Heart left ventricle (tissue), 16 donors: ENCODE results near the gene BAX. TPM values are rescaled to one million over a fixed set of nuclear protein-coding genes. Genes with fewer than 3 reads are reported as not detected.

Experiments used
- ATAC-seq, 4 donors: fragments of 200-7000 bp; cut with Tn5 transposase; one replicate each; pipeline ENCODE4 v1.9.1; 2020 to 2022; ENCODE audit warnings: moderate library complexity in 4 of 4, mild to moderate bottlenecking in 3 of 4, moderate number of reproducible peaks in 1 of 4
- DNase-seq, 5 donors: peaks; one replicate each; pipeline ENCODE4 v3.0.0-alpha.2; 2020
- H3K27ac ChIP-seq, 12 donors: fragments of 200-600 bp; sonication (generic) in 4 of 12; one replicate each; pipeline versions ENCODE4 v1.5.0 to v1.8.0; 2016 to 2022; ENCODE audit warnings: mild to moderate bottlenecking in 2 of 12
- H3K27me3 ChIP-seq, 9 donors: fragments of 200-600 bp; sonication (generic) in 2 of 9; one replicate each; pipeline versions ENCODE4 v1.5.1 to v1.8.0; 2016 to 2022; ENCODE audit warnings: mild to moderate bottlenecking in 3 of 9
- H3K36me3 ChIP-seq, 9 donors: fragments of 200-600 bp; sonication (generic) in 2 of 9; one replicate each; pipeline versions ENCODE4 v1.5.0 to v1.8.0; 2018 to 2022; ENCODE audit warnings: mild to moderate bottlenecking in 2 of 9
- H3K4me1 ChIP-seq, 12 donors: fragments of 200-600 bp; sonication (generic) in 4 of 12; one replicate each; pipeline versions ENCODE4 v1.5.0 to v1.8.0; 2016 to 2022; ENCODE audit warnings: mild to moderate bottlenecking in 3 of 12
- H3K4me3 ChIP-seq, 12 donors: fragments of 200-600 bp; sonication (generic) in 4 of 12; one replicate each; pipeline versions ENCODE4 v1.5.0 to v1.8.0; 2017 to 2022; ENCODE audit warnings: mild to moderate bottlenecking in 9 of 12, moderate library complexity in 4 of 12
- H3K9me3 ChIP-seq, 12 donors: fragments of 200-600 bp; sonication (generic) in 4 of 12; one replicate each; pipeline versions ENCODE4 v1.5.0 to v1.8.0; 2016 to 2022; ENCODE audit warnings: mild to moderate bottlenecking in 1 of 12
- CTCF ChIP-seq, 12 donors: fragments of 200-600 bp; sonication (generic) in 4 of 12; IDR thresholded peaks; one replicate each; pipeline versions ENCODE4 v1.5.0 to v1.8.0; 2018 to 2022; ENCODE audit warnings: antibody characterized with exemption in 12 of 12, mild to moderate bottlenecking in 5 of 12
- POLR2A ChIP-seq, 2 donors: fragments of 450-650 bp; IDR thresholded peaks; one replicate each; pipeline ENCODE4 v1.6.1; 2017; ENCODE audit warnings: antibody characterized with exemption in 2 of 2, mild to moderate bottlenecking in 2 of 2, moderate library complexity in 2 of 2
- WGBS, 4 donors: extraction: QIAGEN DNeasy Blood & Tissue Kit in 2 of 4; methylation state at CpG; one replicate each; pipeline versions ENCODE4 v1.1.5 to v1.1.7; 2013 to 2018; 5-methylcytosine and 5-hydroxymethylcytosine counted together
- intact Hi-C, 10 donors: fragments of 100-400 bp; cut with DNase I; formaldehyde crosslinking; loops; one replicate each; pipeline versions ENCODE4 v1.11.1 to v1.14.2; 2022
- polyA plus RNA-seq, 2 donors: library from polyadenylated mRNA; stranded (reverse); fragments of 200-250 nt; gene quantifications; one replicate each; pipeline ENCODE4 v1.2.3, GENCODE V29; 2013
- total RNA-seq, 9 donors: library from RNA; depleted of rRNA in 2 of 9; stranded (reverse); fragments of >200 nt in 2 of 9; fragmentation: NEBNext Ultra II Directional in 3 of 9; extraction: Animal tissue kit (Norgen Biotek cat#: 25700) in 3 of 9; gene quantifications; one replicate each; pipeline versions ENCODE4 v1.1.0 to v1.2.4, GENCODE V29; 2016 to 2023
- donor health status: ischemic (EF 13 %, LVEDD 7.1; RV severe dilation, severe dysfunction).
- donor health status: healthy with polysubstance abuse.
- donor health status: DM: no; HTN: yes; CAD: no.
- donor health status: DM: no; HTN: no; CAD: no.
- donor health status: ischemic (EF 25% LVEDD 6.9; RV normal size, moderate dysfunction).
- donor health status: ischemic (EF 25% LVEDD 5.7; RV mildly dilated, moderate dysfunction).
- donor health status: healthy.
- donor health status: DM: yes; HTN: yes; CAD: no.
- donor health status: ischemic (EF 35%, LVEDD 5.7; RV mildly dilated, moderate dysfunction).
- donor health status: nonischemic (EF 11% LVEDD 7.7; RV severe dilation, severe dysfunction).
- donor health status: DM: yes; HTN: yes; CAD: no.
- donor health status: PGD.
- donor health status: ischemic (EF 29% LVEDD 5.4; RV normal size, mild dysfunction).
- donor health status: nonischemic (EF 23%, LVEDD 6.1; RV moderate dilation, normal function).

BAX gene
- total and polyA plus RNA-seq, 11 donors, result 17.9 to 68.4 (median 23.1) TPM

- Histone ChIP-seq H3K4me1 (no peaks in the 10 kb centered on the region), H3K27ac (no peak overlapping the region), H3K36me3 (no peaks in the 10 kb centered on the region), H3K9me3 (peaks cover 0 to 12% (median 7%) of the 10 kb centered on the region in 12 donors), H3K27me3 (no peaks in the 10 kb centered on the region), H3K4me3 (no peak overlapping the region)
- intact Hi-C loops, result no loop called here
- no peak for TF ChIP-seq CTCF (IDR thresholded peaks at IDR 0.05)
- TF ChIP-seq POLR2A (IDR thresholded peaks at IDR 0.05), result no peak
- 69 to 76% (median 76%) methylated on average over 6 of the region's 6 CpGs for whole genome bisulfite sequencing, 4 donors
- ATAC-seq (no peak), DNase-seq (no peak)
These were observed 11.6 kb upstream of the BAX start for GRCh38 chr19:48943081-48943480.

GRCh38 chr19:48945415-48945814 lies 9.3 kb upstream of the BAX start:
- no peak for DNase-seq
- intact Hi-C loops, result no loop called here
- peaks cover 0 to 10% (median 6%) of the 10 kb centered on the region in 12 donors for H3K9me3 ChIP-seq
- ATAC-seq, result no peak
- H3K27ac ChIP-seq, result no peak overlapping the region
- H3K27me3 ChIP-seq, result no peaks in the 10 kb centered on the region
- WGBS, 4 donors, result 91 to 92% (median 91%) methylated on average over 5 of the region's 5 CpGs
- no peak for TF ChIP-seq POLR2A (IDR thresholded peaks at IDR 0.05)
- no peak for TF ChIP-seq CTCF (IDR thresholded peaks at IDR 0.05)
- no peaks in the 10 kb centered on the region for H3K36me3 ChIP-seq
- H3K4me1 ChIP-seq, result no peaks in the 10 kb centered on the region
- H3K4me3 ChIP-seq, result no peak overlapping the region

GRCh38 chr19:48945817-48946216 lies 8.9 kb upstream of the BAX start:
- no peak for ATAC-seq
- no peaks in the 10 kb centered on the region for H3K36me3 ChIP-seq
- TF ChIP-seq CTCF (IDR thresholded peaks at IDR 0.05) (no peak), POLR2A (IDR thresholded peaks at IDR 0.05) (no peak)
- intact Hi-C loops, result no loop called here
- no peak overlapping the region for H3K27ac ChIP-seq
- H3K9me3 ChIP-seq, result peaks cover 0 to 9% (median 2%) of the 10 kb centered on the region in 12 donors
- WGBS, 4 donors, result 80 to 91% (median 87%) methylated on average over 2 of the region's 2 CpGs
- no peak for DNase-seq
- no peaks in the 10 kb centered on the region for H3K27me3 ChIP-seq
- H3K4me1 ChIP-seq, result no peaks in the 10 kb centered on the region
- H3K4me3 ChIP-seq, result no peak overlapping the region

GRCh38 chr19:48946463-48947257 lies 8.0 kb upstream of the BAX start:
- Histone ChIP-seq H3K27me3 (no peaks in the 10 kb centered on the region), H3K9me3 (peaks cover 0 to 4% (median 0%) of the 10 kb centered on the region in 12 donors), H3K4me1 (no peaks in the 10 kb centered on the region), H3K27ac (no peak overlapping the region), H3K36me3 (no peaks in the 10 kb centered on the region), H3K4me3 (no peak overlapping the region)
- intact Hi-C loops, result no loop called here
- ATAC-seq, result peak in 1 of 4 donors; percentile 13
- 73 to 87% (median 76%) methylated on average over 3 to 9 of the region's 9 CpGs for WGBS, 4 donors
- no peak for TF ChIP-seq CTCF (IDR thresholded peaks at IDR 0.05)
- TF ChIP-seq POLR2A (IDR thresholded peaks at IDR 0.05), result no peak
- DNase-seq, result no peak
